HepG2 (cell line): ENCODE results near the gene MARF1. TPM values are rescaled to one million over a fixed set of nuclear protein-coding genes. Genes with fewer than 3 reads are reported as not detected.
A peak's percentile ranks its signal among the peaks of the same experiment; 100 is the strongest.
"Not testable (repeated sequence)": the region's sequence is repeated elsewhere in the genome, so short reads cannot be mapped to it uniquely, and the experiment has no call there.

Experiments used
- ATAC-seq: fragments of 200-7000 bp; cut with Tn5 transposase; 3 replicates; pipeline ENCODE4 v1.9.1; 2020; ENCODE audit warnings: mild to moderate bottlenecking, moderate library complexity
- BruUV-seq: library from RNA; stranded (reverse); fragments of 400-500 nt; replicated peaks from 2 replicates; lab custom pipeline; 2021; lab: Mats Ljungman, UMichigan
- CTCF ChIA-PET: fragments of 300-600 bp; formaldehyde crosslinking; extraction: SDS; loops from one replicate; lab custom pipeline; 2021; ENCODE audit warnings: low total read pairs, inconsistent platforms, low intra/inter-chr PET ratio; lab: Yijun Ruan, JAX
- POLR2A ChIA-PET: fragments of 350-600 bp; sonication (Branson Sonifier 250); formaldehyde crosslinking; loops from one replicate; lab custom pipeline; 2020; ENCODE audit warnings: antibody characterized with exemption, inconsistent platforms; lab: Yijun Ruan, JAX
- DNase-seq: peaks from one replicate; pipeline ENCODE4 v3.0.0-alpha.2; 2015; ENCODE audit warnings: low spot score
- FAIRE-seq: peaks from 3 replicates; lab custom pipeline; 2011; peaks lifted over from hg19 to GRCh38; lab: Jason Lieb, UNC
- H2AFZ ChIP-seq: one replicate; pipeline ENCODE4 v1.6.1; 2011; ENCODE audit warnings: low read length, inconsistent platforms
- H3K27ac ChIP-seq: fragments of 300-600 bp; 3 replicates; pipeline ENCODE4 v1.8.0; 2011; ENCODE audit warnings: mixed run types, mild to moderate bottlenecking, mixed read lengths, low read length, inconsistent platforms; ENCODE audit not compliant: insufficient read depth; ENCODE audit errors: extremely low read length
- H3K27me3 ChIP-seq, 2 experiments: fragments of 200-600 bp in 1 of 2; 2 replicates in 1 of 2; 3 replicates in 1 of 2; pipeline versions ENCODE4 v1.6.0 to v1.8.0; 2011; ENCODE audit warnings: low read length in 2 of 2, mild to moderate bottlenecking in 2 of 2, moderate library complexity in 2 of 2, inconsistent platforms in 1 of 2; ENCODE audit not compliant: insufficient read depth in 2 of 2, control insufficient read depth in 1 of 2
- H3K36me3 ChIP-seq, 2 experiments: fragments of 200-600 bp in 1 of 2; replicated peaks in 1 of 2; 2 replicates in 1 of 2; 3 replicates in 1 of 2; pipeline versions ENCODE4 v1.5.1 to v1.8.0; 2011; ENCODE audit warnings: low read length in 2 of 2, inconsistent platforms in 1 of 2; ENCODE audit not compliant: insufficient read depth in 2 of 2, control insufficient read depth in 1 of 2
- H3K4me1 ChIP-seq: 2 replicates; pipeline ENCODE4 v1.5.1; 2012; ENCODE audit warnings: low read length, inconsistent platforms; ENCODE audit not compliant: insufficient read depth
- H3K4me2 ChIP-seq: 2 replicates; pipeline ENCODE4 v1.6.0; 2011; ENCODE audit warnings: low read depth, low read length, inconsistent platforms
- H3K4me3 ChIP-seq, 3 experiments: fragments of 200-600 bp in 1 of 3; sonication (generic), shearing (Covaris generic) in 1 of 3; replicated peaks in 1 of 3; 2 replicates each; pipeline ENCODE4 v1.5.1; 2011 to 2016; ENCODE audit warnings: low read length in 3 of 3, inconsistent platforms in 2 of 3, low read depth in 2 of 3, mild to moderate bottlenecking in 2 of 3, control low read depth in 1 of 3, mixed read lengths in 1 of 3; ENCODE audit not compliant: insufficient read depth in 1 of 3
- H3K79me2 ChIP-seq: one replicate; pipeline ENCODE4 v1.6.1; 2011; ENCODE audit warnings: low read length, inconsistent platforms; ENCODE audit not compliant: insufficient read depth
- H3K9ac ChIP-seq: 2 replicates; pipeline ENCODE4 v1.6.0; 2011; ENCODE audit warnings: mild to moderate bottlenecking, low read depth, low read length, inconsistent platforms; ENCODE audit not compliant: insufficient read depth
- H3K9me3 ChIP-seq: 2 replicates; pipeline ENCODE4 v1.5.1; 2012; ENCODE audit warnings: mild to moderate bottlenecking, low read length
- H4K20me1 ChIP-seq: 2 replicates; pipeline ENCODE4 v1.6.0; 2011; ENCODE audit warnings: inconsistent platforms, mild to moderate bottlenecking, low read length, moderate library complexity; ENCODE audit not compliant: insufficient read depth
- WGBS: methylation state at CpG from one replicate; pipeline ENCODE4 v1.1.6; 2017; ENCODE audit warnings: low lambda C conversion rate; 5-methylcytosine and 5-hydroxymethylcytosine counted together
- in situ Hi-C: cut with HindIII; loops from 2 replicates; pipeline ENCODE4 v1.10.0; 2017; ENCODE audit warnings: low pct_unique_long_range_greater_than_20kb; ENCODE audit not compliant: extremely low pct_ligation_motif_present
- intact Hi-C: fragments of 100-400 bp; cut with micrococcal nuclease; formaldehyde crosslinking; loops from one replicate; pipeline ENCODE4 v1.10.0; 2022; ENCODE audit not compliant: unreplicated experiment
- polyA plus RNA-seq, 8 experiments: library from polyadenylated mRNA; depleted of rRNA in 3 of 8; stranded (reverse) in 7 of 8; unstranded in 1 of 8; fragments of >200 nt; fragmentation: Illumina TruSeq in 4 of 8; extraction: Trizol in 4 of 8; gene quantifications; 2 replicates each; pipeline versions ENCODE4 v1.2.1 to v1.2.3, GENCODE V29; 2011 to 2016; ENCODE audit warnings: low read depth in 4 of 8, missing spikeins in 1 of 8, mixed read lengths in 1 of 8; ENCODE audit not compliant: insufficient read depth in 1 of 8
- total RNA-seq, 5 experiments: library from RNA; depleted of rRNA; stranded (reverse); fragments of >200 nt; fragmentation: Illumina TruSeq; extraction: Trizol; gene quantifications; 2 replicates each; pipeline ENCODE4 v1.2.3, GENCODE V29; 2016; ENCODE audit warnings: low read depth in 1 of 5
- TF ChIP-seq, protein P1 (sequence below): IDR thresholded peaks from 2 replicates; pipeline ENCODE4 v1.6.1; 2016
- TF ChIP-seq, protein P2 (sequence below): sonication (generic); formaldehyde crosslinking; IDR thresholded peaks from 2 replicates; pipeline ENCODE4 v1.5.0; 2020; ENCODE audit warnings: missing genetic modification reagents
- TF ChIP-seq, protein P3 (sequence below): sonication (generic); formaldehyde crosslinking; IDR thresholded peaks from 2 replicates; pipeline ENCODE4 v1.5.0; 2020; ENCODE audit warnings: mild to moderate bottlenecking, missing genetic modification reagents

The MARF1 gene
- total and polyA plus RNA-seq, 2 of the 13 experiments (the other 11 are each of a cell fraction or from before 2014, with no cell fraction given), result 8.7 to 20.7 TPM

DNA sequence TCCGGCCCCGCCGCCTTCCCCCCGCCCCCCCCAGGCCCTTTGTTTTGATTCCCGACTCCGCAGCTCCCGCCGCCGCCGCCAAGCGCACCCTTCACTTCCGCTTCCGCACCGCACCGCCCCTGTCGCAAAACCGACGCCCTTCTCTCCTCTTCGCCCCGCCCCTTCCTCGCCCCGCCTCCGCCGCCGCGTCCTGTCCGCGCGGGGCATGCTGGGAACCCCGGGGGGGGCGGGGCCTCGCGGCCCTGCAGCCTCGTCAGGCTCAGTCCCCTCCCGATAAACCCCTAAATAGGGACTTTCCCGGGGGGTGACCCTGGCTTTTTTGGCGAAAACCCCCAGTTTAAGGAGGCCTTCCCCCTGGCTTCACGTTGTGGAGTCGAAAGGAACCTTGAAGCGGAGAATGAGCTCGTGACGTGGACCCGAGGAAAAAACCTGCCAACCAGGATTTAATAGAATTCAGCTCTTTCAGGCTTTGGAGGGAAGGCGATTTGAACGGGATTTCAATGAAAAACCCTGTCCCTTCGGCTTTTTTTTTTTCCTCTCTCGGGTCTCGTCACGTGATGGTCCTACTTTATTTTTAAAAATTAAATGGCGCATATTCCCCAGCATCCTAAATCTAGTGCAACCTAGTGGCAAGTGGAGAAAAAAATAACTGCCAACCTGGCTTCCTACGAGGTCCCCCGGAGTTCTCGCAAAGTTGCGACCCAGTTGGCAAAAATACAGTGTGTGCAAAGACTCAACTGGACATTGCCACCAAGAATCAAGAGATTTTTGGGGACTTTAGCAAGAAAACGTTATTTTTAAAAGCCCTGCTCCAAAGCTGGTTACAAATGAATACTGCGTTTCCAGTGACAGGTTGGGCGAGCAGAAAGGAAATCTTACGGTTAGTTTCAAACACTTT, at the start of gene MARF1 (continued):
- TF ChIP-seq, protein P1, sequence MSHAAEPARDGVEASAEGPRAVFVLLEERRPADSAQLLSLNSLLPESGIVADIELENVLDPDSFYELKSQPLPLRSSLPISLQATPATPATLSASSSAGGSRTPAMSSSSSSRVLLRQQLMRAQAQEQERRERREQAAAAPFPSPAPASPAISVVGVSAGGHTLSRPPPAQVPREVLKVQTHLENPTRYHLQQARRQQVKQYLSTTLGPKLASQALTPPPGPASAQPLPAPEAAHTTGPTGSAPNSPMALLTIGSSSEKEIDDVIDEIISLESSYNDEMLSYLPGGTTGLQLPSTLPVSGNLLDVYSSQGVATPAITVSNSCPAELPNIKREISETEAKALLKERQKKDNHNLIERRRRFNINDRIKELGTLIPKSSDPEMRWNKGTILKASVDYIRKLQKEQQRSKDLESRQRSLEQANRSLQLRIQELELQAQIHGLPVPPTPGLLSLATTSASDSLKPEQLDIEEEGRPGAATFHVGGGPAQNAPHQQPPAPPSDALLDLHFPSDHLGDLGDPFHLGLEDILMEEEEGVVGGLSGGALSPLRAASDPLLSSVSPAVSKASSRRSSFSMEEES (CRISPR knock-in tag), result peak; percentile 30; the same call in 1 of the 2 replicates
- TF ChIP-seq, protein P2, sequence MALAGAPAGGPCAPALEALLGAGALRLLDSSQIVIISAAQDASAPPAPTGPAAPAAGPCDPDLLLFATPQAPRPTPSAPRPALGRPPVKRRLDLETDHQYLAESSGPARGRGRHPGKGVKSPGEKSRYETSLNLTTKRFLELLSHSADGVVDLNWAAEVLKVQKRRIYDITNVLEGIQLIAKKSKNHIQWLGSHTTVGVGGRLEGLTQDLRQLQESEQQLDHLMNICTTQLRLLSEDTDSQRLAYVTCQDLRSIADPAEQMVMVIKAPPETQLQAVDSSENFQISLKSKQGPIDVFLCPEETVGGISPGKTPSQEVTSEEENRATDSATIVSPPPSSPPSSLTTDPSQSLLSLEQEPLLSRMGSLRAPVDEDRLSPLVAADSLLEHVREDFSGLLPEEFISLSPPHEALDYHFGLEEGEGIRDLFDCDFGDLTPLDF, result peak; percentile 15; the same call in 1 of the 2 replicates

DNA sequence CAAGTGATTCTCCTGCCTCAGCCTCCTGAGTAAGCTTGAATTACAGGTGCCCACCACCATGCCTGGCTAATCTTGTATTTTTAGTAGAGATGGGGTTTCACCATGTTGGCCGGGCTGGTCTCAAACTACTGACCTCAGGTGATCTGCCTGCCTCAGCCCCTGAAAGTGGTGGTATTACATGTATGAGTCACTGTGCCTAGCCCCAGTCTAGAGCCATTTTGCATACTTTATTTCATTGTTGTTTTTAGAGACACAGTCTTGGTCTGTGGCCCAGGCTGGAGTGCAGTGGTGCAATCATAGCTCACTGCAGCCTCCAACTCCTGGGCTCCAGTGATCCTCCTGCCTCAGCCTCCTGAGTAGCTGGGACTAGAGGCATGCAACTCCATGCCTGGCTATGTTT, 49.6 kb upstream of the MARF1 start:
- H4K20me1 ChIP-seq, CTCF ChIA-PET, POLR2A ChIA-PET, H3K27me3 ChIP-seq, H3K4me3 ChIP-seq, H2AFZ ChIP-seq, H3K9ac ChIP-seq, ATAC-seq, BruUV-seq, in situ Hi-C loops, DNase-seq, H3K4me2 ChIP-seq, intact Hi-C loops, H3K4me1 ChIP-seq, H3K9me3 ChIP-seq, H3K27ac ChIP-seq, H3K79me2 ChIP-seq, FAIRE-seq: not testable (repeated sequence)
- H3K36me3 ChIP-seq, result peaks cover 61 to 87% of the 10 kb centered on the region in 2 experiments
- WGBS, result 95% methylated on average over 1 of the region's 1 CpG
- TF ChIP-seq, protein P3, sequence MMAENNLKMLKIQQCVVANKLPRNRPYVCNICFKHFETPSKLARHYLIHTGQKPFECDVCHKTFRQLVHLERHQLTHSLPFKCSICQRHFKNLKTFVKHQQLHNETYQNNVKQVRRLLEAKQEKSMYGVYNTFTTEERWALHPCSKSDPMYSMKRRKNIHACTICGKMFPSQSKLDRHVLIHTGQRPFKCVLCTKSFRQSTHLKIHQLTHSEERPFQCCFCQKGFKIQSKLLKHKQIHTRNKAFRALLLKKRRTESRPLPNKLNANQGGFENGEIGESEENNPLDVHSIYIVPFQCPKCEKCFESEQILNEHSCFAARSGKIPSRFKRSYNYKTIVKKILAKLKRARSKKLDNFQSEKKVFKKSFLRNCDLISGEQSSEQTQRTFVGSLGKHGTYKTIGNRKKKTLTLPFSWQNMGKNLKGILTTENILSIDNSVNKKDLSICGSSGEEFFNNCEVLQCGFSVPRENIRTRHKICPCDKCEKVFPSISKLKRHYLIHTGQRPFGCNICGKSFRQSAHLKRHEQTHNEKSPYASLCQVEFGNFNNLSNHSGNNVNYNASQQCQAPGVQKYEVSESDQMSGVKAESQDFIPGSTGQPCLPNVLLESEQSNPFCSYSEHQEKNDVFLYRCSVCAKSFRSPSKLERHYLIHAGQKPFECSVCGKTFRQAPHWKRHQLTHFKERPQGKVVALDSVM (CRISPR knock-in tag), result peak; percentile 73
